ENCODE data around the gene ABCA5. TPM values are rescaled to one million over a fixed set of nuclear protein-coding genes. Genes with fewer than 3 reads are reported as not detected.

The ABCA5 gene
- total and polyA plus RNA-seq, 2 donors (not counting 1 experiment from before 2014, with no cell fraction given): 9.8 to 37.2 TPM

- H3K27ac ChIP-seq (ENCODE audit: low read length in 2 of 2): no peak overlapping the region
- no peak for ATAC-seq (ENCODE audit: low read depth)
- no peak for TF ChIP-seq EZH2 (IDR thresholded peaks at IDR 0.05; ENCODE audit: borderline replicate concordance, insufficient read depth, low read depth, low read length, poor library complexity, severe bottlenecking)
- no peak for TF ChIP-seq CTCF (IDR thresholded peaks at IDR 0.05)
- H3K9me3 ChIP-seq (ENCODE audit: control extremely low read depth in 1 of 3, control insufficient read depth in 2 of 3, insufficient read depth in 1 of 3, low read length in 2 of 3): no peaks in the 10 kb centered on the region
- intact Hi-C loops (cut with micrococcal nuclease): no loop called here
- H3K9ac ChIP-seq (ENCODE audit: low read length): no peak overlapping the region
- 100% methylated on average over 4 of the region's 7 CpGs for WGBS (ENCODE audit: insufficient coverage)
- no peak overlapping the region for H2AFZ ChIP-seq (ENCODE audit: insufficient read depth, low read depth, low read length, poor library complexity, severe bottlenecking)
- Mint-ChIP-seq H3K4me1 (peaks cover 1% of the 10 kb centered on the region), H3K4me3 (no peak overlapping the region), H3K27ac (no peak overlapping the region), H3K9me3 (ENCODE audit: insufficient read depth) (no peaks in the 10 kb centered on the region), H3K27me3 (peaks cover 26% of the 10 kb centered on the region)
- DNase-seq: no peak
- no peak overlapping the region for H3K4me3 ChIP-seq (ENCODE audit: control extremely low read depth in 1 of 5, extremely low read depth in 1 of 5, insufficient read depth in 1 of 5, low read depth in 2 of 5, low read length in 4 of 5)
- H3K79me2 ChIP-seq (ENCODE audit: control insufficient read depth, insufficient read depth, low read length): no peaks in the 10 kb centered on the region
- no peaks in the 10 kb centered on the region for H3K4me1 ChIP-seq (ENCODE audit: control insufficient read depth in 2 of 2, insufficient read depth in 2 of 2, low read length in 2 of 2)
- H3K36me3 ChIP-seq (replicated peaks in 1 of 2; ENCODE audit: control extremely low read depth in 1 of 2, control insufficient read depth in 1 of 2, extremely low read depth in 1 of 2, insufficient read depth in 2 of 2, low read length in 1 of 2): no peaks in the 10 kb centered on the region
- POLR2A ChIA-PET: no interaction called here
- H3K27me3 ChIP-seq (replicated peaks in 1 of 4; ENCODE audit: control extremely low read depth in 1 of 4, control insufficient read depth in 3 of 4, insufficient read depth in 4 of 4, low read length in 3 of 4): peaks cover 0 to 2% (median 0%) of the 10 kb centered on the region in 4 experiments
- CTCF ChIA-PET: no interaction called here
- no peaks in the 10 kb centered on the region for H4K20me1 ChIP-seq (ENCODE audit: control insufficient read depth, insufficient read depth, low read length, poor library complexity, severe bottlenecking)
- H3K4me2 ChIP-seq (replicated peaks; ENCODE audit: low read depth, low read length, poor library complexity, severe bottlenecking): no peak overlapping the region
Measured at GRCh38 chr17:69356625-69357024, 29.7 kb upstream of the ABCA5 start.

GRCh38 chr17:69350911-69351310 lies 24.0 kb upstream of the ABCA5 start:
- no peaks in the 10 kb centered on the region for H3K4me1 Mint-ChIP-seq
- H3K27ac Mint-ChIP-seq: no peak overlapping the region
- Histone ChIP-seq H3K4me2 (replicated peaks; ENCODE audit: low read depth, low read length, poor library complexity, severe bottlenecking) (no peak overlapping the region), H3K9me3 (ENCODE audit: control extremely low read depth in 1 of 3, control insufficient read depth in 2 of 3, insufficient read depth in 1 of 3, low read length in 2 of 3) (no peaks in the 10 kb centered on the region), H3K4me1 (ENCODE audit: control insufficient read depth in 2 of 2, insufficient read depth in 2 of 2, low read length in 2 of 2) (no peaks in the 10 kb centered on the region), H3K4me3 (ENCODE audit: control extremely low read depth in 1 of 5, extremely low read depth in 1 of 5, insufficient read depth in 1 of 5, low read depth in 2 of 5, low read length in 4 of 5) (no peak overlapping the region), H3K36me3 (replicated peaks in 1 of 2; ENCODE audit: control extremely low read depth in 1 of 2, control insufficient read depth in 1 of 2, extremely low read depth in 1 of 2, insufficient read depth in 2 of 2, low read length in 1 of 2) (no peaks in the 10 kb centered on the region), H3K79me2 (ENCODE audit: control insufficient read depth, insufficient read depth, low read length) (no peaks in the 10 kb centered on the region), H2AFZ (ENCODE audit: insufficient read depth, low read depth, low read length, poor library complexity, severe bottlenecking) (no peak overlapping the region), H3K9ac (ENCODE audit: low read length) (no peak overlapping the region), H3K27me3 (replicated peaks in 1 of 4; ENCODE audit: control extremely low read depth in 1 of 4, control insufficient read depth in 3 of 4, insufficient read depth in 4 of 4, low read length in 3 of 4) (peaks cover 0 to 3% (median 1%) of the 10 kb centered on the region in 4 experiments), H3K27ac (ENCODE audit: low read length in 2 of 2) (no peak overlapping the region), H4K20me1 (ENCODE audit: control insufficient read depth, insufficient read depth, low read length, poor library complexity, severe bottlenecking) (no peaks in the 10 kb centered on the region)
- no peaks in the 10 kb centered on the region for H3K9me3 Mint-ChIP-seq (ENCODE audit: insufficient read depth)
- no peak for ATAC-seq (ENCODE audit: low read depth)
- POLR2A ChIA-PET: no interaction called here
- H3K4me3 Mint-ChIP-seq: no peak overlapping the region
- intact Hi-C loops (cut with micrococcal nuclease): no loop called here
- TF ChIP-seq CTCF (IDR thresholded peaks at IDR 0.05) (no peak), EZH2 (IDR thresholded peaks at IDR 0.05; ENCODE audit: borderline replicate concordance, insufficient read depth, low read depth, low read length, poor library complexity, severe bottlenecking) (no peak)
- CTCF ChIA-PET: no interaction called here
- DNase-seq: no peak
- WGBS (ENCODE audit: insufficient coverage): 85% methylated on average over 4 of the region's 4 CpGs
- H3K27me3 Mint-ChIP-seq: peaks cover 37% of the 10 kb centered on the region
